Activated naive CD4-positive, alpha-beta T cell treated with anti-CD3 and anti-CD28 coated beads for 36 hours (primary cell): ENCODE data around the gene PLCB4. TPM values are rescaled to one million over a fixed set of nuclear protein-coding genes. Genes with fewer than 3 reads are reported as not detected.
"Not testable (repeated sequence)": the region's sequence is repeated elsewhere in the genome, so short reads cannot be mapped to it uniquely, and the experiment has no call there.

Source experiments
- CTCF ChIA-PET: fragments of 350-600 bp; sonication (Branson Sonifier 250); formaldehyde crosslinking; loops from one replicate; lab custom pipeline; 2021; ENCODE audit warnings: antibody characterized with exemption; lab: Charles Lee
- DNase-seq: peaks from one replicate; pipeline ENCODE4 v3.0.0-alpha.2; 2020
- H3K27ac Mint-ChIP-seq: one replicate; pipeline ENCODE4 v1.8.0; 2021; ENCODE audit warnings: mild to moderate bottlenecking, mixed read lengths
- H3K27me3 Mint-ChIP-seq: one replicate; pipeline ENCODE4 v1.8.0; 2021; ENCODE audit warnings: low read depth, mixed read lengths
- H3K36me3 Mint-ChIP-seq: one replicate; pipeline ENCODE4 v1.8.0; 2021; ENCODE audit warnings: low read depth, mixed read lengths
- H3K4me1 Mint-ChIP-seq: one replicate; pipeline ENCODE4 v1.8.0; 2021; ENCODE audit warnings: low read depth, mixed read lengths
- H3K4me3 Mint-ChIP-seq: one replicate; pipeline ENCODE4 v1.8.0; 2021; ENCODE audit warnings: mild to moderate bottlenecking, moderate library complexity, mixed read lengths
- H3K9me3 Mint-ChIP-seq: one replicate; pipeline ENCODE4 v1.8.0; 2021; ENCODE audit warnings: mixed read lengths
- intact Hi-C: fragments of 100-400 bp; cut with micrococcal nuclease; formaldehyde crosslinking; loops from one replicate; pipeline ENCODE4 v1.15.1; 2023
- total RNA-seq, 2 experiments: library from RNA; stranded (reverse); gene quantifications; one replicate each; pipeline ENCODE4 v1.2.3, GENCODE V29; 2021

PLCB4 gene
- total RNA-seq, 2 experiments from 2014 or later: not detected

DNA sequence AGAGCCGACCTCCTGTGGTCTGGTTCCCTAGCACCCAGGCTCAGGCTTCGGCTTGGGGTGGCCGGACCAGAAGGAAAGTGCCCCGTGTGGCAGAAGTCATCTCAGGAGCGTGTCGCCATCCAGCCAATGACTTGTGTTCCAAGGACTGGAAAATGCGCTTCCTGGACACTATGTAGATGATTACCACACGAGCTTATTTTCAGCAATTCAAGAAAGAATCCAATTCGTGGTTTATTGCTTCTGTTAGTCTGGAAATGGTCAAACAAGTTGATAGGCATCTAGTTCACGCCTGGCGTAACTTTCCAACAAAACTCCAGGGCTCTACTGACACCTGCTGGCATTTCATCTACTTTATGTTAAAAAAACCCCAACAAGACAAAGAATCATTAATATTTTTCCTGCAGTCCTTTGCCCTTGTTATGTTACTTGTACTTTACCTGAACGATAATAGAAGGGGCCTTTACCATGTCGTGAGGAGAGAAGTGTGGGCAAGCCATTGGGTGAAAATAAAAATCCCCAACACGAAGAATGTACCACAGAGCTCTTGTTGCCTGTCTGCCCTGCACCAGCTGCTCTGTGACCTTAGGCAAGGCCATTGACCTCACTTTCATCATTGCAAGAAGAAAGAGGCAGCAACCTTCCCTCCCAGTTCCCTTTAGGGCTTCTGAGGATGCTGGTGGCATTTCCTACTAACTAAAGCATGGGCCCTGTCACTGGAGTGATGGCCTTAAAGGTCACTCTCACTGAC lies 290.8 kb downstream of the PLCB4 start:
- H3K36me3 Mint-ChIP-seq: no peaks in the 10 kb centered on the region
- no peak overlapping the region for H3K27ac Mint-ChIP-seq
- H3K9me3 Mint-ChIP-seq: no peaks in the 10 kb centered on the region
- H3K4me3 Mint-ChIP-seq: no peak overlapping the region
- no peaks in the 10 kb centered on the region for H3K4me1 Mint-ChIP-seq
- intact Hi-C loops: loop anchor here (1.0 kb wide), 2 partner anchors 506 to 569 kb away; no protein-coding TSS in a partner anchor
- CTCF ChIA-PET: no interaction called here
- no peak for DNase-seq
- H3K27me3 Mint-ChIP-seq: no peaks in the 10 kb centered on the region

- CTCF ChIA-PET: no interaction called here
- Mint-ChIP-seq H3K4me3 (no peak overlapping the region), H3K4me1 (no peaks in the 10 kb centered on the region), H3K27ac (no peak overlapping the region), H3K36me3 (no peaks in the 10 kb centered on the region), H3K27me3 (no peaks in the 10 kb centered on the region), H3K9me3 (no peaks in the 10 kb centered on the region)
- intact Hi-C loops: no loop called here
- DNase-seq: no peak
Measured at GRCh38 chr20:9360431-9360830, 291.5 kb downstream of the PLCB4 start.

- Mint-ChIP-seq H3K9me3 (peaks cover 1% of the 10 kb centered on the region), H3K27me3 (no peaks in the 10 kb centered on the region), H3K4me3 (no peak overlapping the region), H3K36me3 (no peaks in the 10 kb centered on the region), H3K4me1 (no peaks in the 10 kb centered on the region), H3K27ac (no peak overlapping the region)
- no peak for DNase-seq
- intact Hi-C loops: no loop called here
- CTCF ChIA-PET: no interaction called here
Measured at GRCh38 chr20:9363673-9364072, 294.8 kb downstream of the PLCB4 start.

- no peaks in the 10 kb centered on the region for H3K27me3 Mint-ChIP-seq
- peaks cover 1% of the 10 kb centered on the region for H3K9me3 Mint-ChIP-seq
- no peaks in the 10 kb centered on the region for H3K36me3 Mint-ChIP-seq
- intact Hi-C loops: no loop called here
- H3K27ac Mint-ChIP-seq: no peak overlapping the region
- DNase-seq: no peak
- CTCF ChIA-PET: no interaction called here
- no peaks in the 10 kb centered on the region for H3K4me1 Mint-ChIP-seq
- H3K4me3 Mint-ChIP-seq: no peak overlapping the region
Measured at GRCh38 chr20:9367328-9367727, 298.4 kb downstream of the PLCB4 start.

DNA sequence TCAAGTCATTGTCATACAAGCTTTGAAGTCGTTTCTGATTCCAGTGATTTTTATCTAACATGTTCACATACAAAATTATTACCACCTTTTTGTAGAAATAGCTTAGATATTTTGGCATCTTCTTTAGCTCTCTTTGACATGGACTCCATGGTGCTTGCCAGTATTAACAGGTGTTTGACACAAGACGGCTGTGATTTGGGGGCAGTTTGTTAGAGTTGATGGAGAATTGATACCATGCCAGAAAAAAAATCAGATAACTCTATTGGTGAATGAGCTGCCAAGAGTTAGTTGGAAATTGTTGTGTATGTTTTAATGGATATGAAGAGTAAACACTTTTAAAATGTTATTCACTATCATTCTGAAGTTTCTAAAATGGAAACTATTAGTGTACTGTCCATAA lies 298.9 kb downstream of the PLCB4 start:
- Mint-ChIP-seq H3K27me3 (no peaks in the 10 kb centered on the region), H3K4me1 (no peaks in the 10 kb centered on the region), H3K4me3 (no peak overlapping the region), H3K27ac (no peak overlapping the region), H3K36me3 (no peaks in the 10 kb centered on the region), H3K9me3 (peaks cover 1% of the 10 kb centered on the region)
- DNase-seq: no peak
- intact Hi-C loops: no loop called here
- CTCF ChIA-PET: no interaction called here

GRCh38 chr20:9368893-9369292 lies 300.0 kb downstream of the PLCB4 start:
- Mint-ChIP-seq H3K4me3 (no peak overlapping the region), H3K9me3 (peaks cover 1% of the 10 kb centered on the region), H3K27me3 (no peaks in the 10 kb centered on the region), H3K27ac (no peak overlapping the region), H3K36me3 (no peaks in the 10 kb centered on the region), H3K4me1 (no peaks in the 10 kb centered on the region)
- CTCF ChIA-PET: interaction anchor here (0.7 kb wide), 1 partner anchor 40 kb away, joined by 3 read pairs; no protein-coding TSS in a partner anchor
- intact Hi-C loops: no loop called here
- no peak for DNase-seq

DNA sequence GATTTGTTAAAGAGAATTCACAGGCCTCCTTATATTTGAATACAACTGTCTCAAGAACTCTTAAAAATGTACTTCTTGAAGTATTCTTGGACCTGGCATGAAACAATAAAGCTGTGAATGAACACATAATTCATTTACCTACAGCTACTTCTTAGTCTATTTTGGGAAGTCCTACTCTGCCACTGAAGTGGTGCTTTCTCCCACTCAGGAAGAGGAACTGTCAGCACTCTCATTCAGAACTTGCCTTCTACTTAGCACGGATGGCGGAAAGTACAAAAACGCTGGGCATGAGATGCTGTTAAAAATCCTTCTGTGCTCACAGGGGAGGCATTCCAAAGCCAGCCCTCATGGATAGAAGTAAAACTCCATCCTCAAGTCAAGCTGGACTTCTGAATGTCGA lies 300.7 kb downstream of the PLCB4 start:
- Mint-ChIP-seq H3K4me1 (no peaks in the 10 kb centered on the region), H3K4me3 (no peak overlapping the region), H3K36me3 (no peaks in the 10 kb centered on the region), H3K27ac (no peak overlapping the region), H3K9me3 (peaks cover 1% of the 10 kb centered on the region), H3K27me3 (no peaks in the 10 kb centered on the region)
- intact Hi-C loops: no loop called here
- DNase-seq: no peak
- CTCF ChIA-PET: no interaction called here

DNA sequence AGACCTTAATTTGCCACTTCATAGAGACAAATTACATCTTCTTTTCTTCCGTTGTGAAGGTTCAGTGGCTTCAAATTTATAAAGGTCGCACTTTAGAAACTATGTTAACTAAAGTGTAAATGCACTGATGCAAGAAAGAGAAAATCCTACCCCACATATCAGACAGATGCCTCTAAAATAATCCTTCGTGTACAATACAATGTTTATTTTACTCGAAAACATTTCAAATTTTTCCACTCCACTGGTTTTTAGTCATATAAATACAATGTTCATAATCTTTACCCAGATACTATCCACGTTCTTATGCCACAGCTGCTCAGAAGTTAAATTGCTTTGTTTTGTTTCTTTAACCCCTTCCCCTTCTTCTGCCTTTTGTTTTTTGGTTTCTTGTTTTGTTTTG lies 305.2 kb downstream of the PLCB4 start:
- no peaks in the 10 kb centered on the region for H3K36me3 Mint-ChIP-seq
- DNase-seq: no peak
- H3K27me3 Mint-ChIP-seq: no peaks in the 10 kb centered on the region
- H3K9me3 Mint-ChIP-seq: no peaks in the 10 kb centered on the region
- CTCF ChIA-PET: no interaction called here
- intact Hi-C loops: no loop called here
- no peaks in the 10 kb centered on the region for H3K4me1 Mint-ChIP-seq
- H3K4me3 Mint-ChIP-seq: no peak overlapping the region
- no peak overlapping the region for H3K27ac Mint-ChIP-seq

GRCh38 chr20:9374480-9374879 lies 305.6 kb downstream of the PLCB4 start:
- DNase-seq: no peak
- no peaks in the 10 kb centered on the region for H3K9me3 Mint-ChIP-seq
- H3K4me1 Mint-ChIP-seq: no peaks in the 10 kb centered on the region
- H3K4me3 Mint-ChIP-seq: no peak overlapping the region
- CTCF ChIA-PET: no interaction called here
- intact Hi-C loops: no loop called here
- H3K27me3 Mint-ChIP-seq: no peaks in the 10 kb centered on the region
- H3K36me3 Mint-ChIP-seq: no peaks in the 10 kb centered on the region
- H3K27ac Mint-ChIP-seq: no peak overlapping the region

DNA sequence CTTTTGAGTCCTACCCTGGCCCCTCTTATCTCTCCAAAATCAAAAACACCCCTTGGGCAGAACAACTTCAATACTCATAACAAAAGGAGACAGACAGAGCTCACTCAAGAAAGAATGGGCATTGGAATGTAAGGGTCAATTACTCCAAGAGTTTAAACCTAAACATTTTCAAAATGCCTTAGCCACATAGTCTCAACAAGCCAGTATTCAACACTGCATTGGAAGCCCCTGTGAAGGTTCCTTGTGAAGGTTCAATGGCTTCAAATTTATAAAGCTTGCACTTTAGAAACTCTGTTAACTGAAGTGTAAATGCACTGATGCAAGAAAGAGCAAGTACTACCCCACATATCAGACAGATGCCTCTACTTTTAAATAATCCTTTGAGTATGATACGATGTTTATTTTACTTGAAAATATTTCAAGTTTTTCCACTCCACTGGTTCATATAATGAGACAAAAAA lies 306.4 kb downstream of the PLCB4 start:
- no peaks in the 10 kb centered on the region for H3K27me3 Mint-ChIP-seq
- CTCF ChIA-PET: no interaction called here
- no peaks in the 10 kb centered on the region for H3K9me3 Mint-ChIP-seq
- no peak overlapping the region for H3K27ac Mint-ChIP-seq
- no peaks in the 10 kb centered on the region for H3K36me3 Mint-ChIP-seq
- DNase-seq: no peak
- intact Hi-C loops: no loop called here
- no peaks in the 10 kb centered on the region for H3K4me1 Mint-ChIP-seq
- H3K4me3 Mint-ChIP-seq: no peak overlapping the region

DNA sequence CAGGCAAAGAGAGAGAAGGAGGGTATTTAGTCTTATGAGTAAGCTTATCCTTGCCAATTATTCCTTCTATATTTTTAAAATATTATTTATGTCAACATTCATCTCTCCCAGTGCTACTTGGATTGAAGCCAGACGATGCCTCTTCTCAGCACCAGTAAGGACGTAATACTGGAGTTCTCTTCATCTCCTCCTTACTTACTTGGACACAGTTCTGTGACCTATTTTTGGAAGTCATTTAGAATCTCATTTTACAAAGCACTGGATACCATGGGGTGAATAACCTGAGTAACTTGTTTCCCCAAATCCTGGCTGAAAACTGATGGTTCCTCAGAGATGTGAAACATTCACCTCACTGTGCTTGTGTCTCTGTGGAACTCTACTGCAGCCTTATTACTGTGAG lies 308.1 kb downstream of the PLCB4 start:
- DNase-seq: no peak
- H3K4me1 Mint-ChIP-seq: no peaks in the 10 kb centered on the region
- no peak overlapping the region for H3K4me3 Mint-ChIP-seq
- H3K27ac Mint-ChIP-seq: no peak overlapping the region
- H3K27me3 Mint-ChIP-seq: no peaks in the 10 kb centered on the region
- intact Hi-C loops: no loop called here
- CTCF ChIA-PET: interaction anchor here (1.4 kb wide), 1 partner anchor 31 kb away, joined by 5 read pairs; no protein-coding TSS in a partner anchor
- no peaks in the 10 kb centered on the region for H3K9me3 Mint-ChIP-seq
- H3K36me3 Mint-ChIP-seq: no peaks in the 10 kb centered on the region

- H3K4me3 Mint-ChIP-seq, DNase-seq, H3K9me3 Mint-ChIP-seq, H3K27ac Mint-ChIP-seq, H3K27me3 Mint-ChIP-seq, intact Hi-C loops, CTCF ChIA-PET, H3K36me3 Mint-ChIP-seq, H3K4me1 Mint-ChIP-seq: not testable (repeated sequence)
Measured at GRCh38 chr20:9385345-9386310, 316.7 kb downstream of the PLCB4 start.
